GM19467 (cell line): ENCODE data around the gene IGFBP6.

Experiments
- ATAC-seq: cut with Tn5 transposase; IDR thresholded peaks from one replicate; pipeline ENCODE4 v1.9.1; 2021; ENCODE audit warnings: mild to moderate bottlenecking, moderate library complexity; ENCODE audit not compliant: unreplicated experiment

IGFBP6 gene

GRCh38 chr12:53115891-53116648 is 18.6 kb downstream of the IGFBP6 start:
- ATAC-seq, result no peak

GRCh38 chr12:53118751-53119300 is 21.4 kb downstream of the IGFBP6 start:
- ATAC-seq, result no peak

DNA sequence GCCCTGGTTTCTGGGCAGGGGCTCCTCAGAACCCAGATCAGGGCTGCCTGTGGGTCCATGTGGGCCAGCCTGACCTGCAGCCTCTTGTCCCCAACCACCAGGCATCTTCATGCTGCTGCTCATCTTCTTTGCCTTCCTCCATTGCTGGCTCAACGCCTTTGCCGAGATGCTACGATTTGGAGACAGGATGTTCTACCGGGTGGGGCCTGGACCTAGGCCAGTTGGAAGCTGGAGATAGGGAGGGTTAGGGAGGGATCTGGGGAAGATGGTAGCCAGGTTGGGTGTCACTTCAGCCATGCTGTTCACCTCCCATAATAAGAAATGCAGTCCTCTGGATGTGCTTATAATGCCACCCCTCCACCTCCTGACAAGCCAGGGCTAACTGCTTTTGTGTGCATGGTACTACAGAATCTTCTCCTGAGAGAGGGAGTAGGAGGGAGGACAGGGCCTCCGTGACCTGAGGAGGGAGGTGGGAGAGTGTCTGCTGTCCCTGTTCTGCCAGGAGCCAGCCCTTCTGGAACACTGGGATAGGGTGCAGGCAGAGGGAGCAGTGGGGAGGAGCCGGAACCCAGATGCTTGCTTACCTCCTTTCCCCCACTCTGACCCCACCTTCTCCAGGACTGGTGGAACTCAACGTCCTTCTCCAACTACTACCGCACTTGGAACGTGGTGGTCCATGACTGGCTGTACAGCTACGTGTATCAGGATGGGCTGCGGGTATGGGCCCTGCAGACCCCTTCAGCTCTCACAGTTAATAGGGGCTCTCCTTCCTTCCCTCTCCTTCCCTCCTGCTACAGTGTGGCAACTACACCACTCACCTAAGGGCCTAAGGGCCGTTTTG is 23.4 kb downstream of the IGFBP6 start:
- no peak for ATAC-seq

- ATAC-seq, result no peak
These were observed 25.5 kb downstream of the IGFBP6 start for GRCh38 chr12:53122961-53123468.

- no peak for ATAC-seq
These were observed 26.3 kb downstream of the IGFBP6 start for GRCh38 chr12:53123578-53124351.

DNA sequence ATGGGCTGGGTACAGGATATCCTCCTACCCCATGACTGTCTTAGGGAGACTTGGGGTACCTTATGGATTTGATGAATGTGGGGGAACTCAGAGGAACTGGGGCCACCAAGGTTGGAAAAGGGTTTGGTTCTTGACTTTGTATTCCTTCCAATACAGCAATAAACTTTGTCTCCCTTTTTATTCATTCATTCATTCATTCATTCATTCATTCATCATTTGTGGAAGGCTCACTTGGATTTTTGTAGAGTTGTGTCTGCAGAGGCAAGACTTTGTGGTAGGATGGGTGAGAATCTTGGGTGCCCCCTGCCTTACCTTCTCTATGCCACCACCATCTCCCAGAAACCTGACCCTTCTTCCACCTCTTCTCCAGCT is 26.9 kb downstream of the IGFBP6 start:
- no peak for ATAC-seq

GRCh38 chr12:53127169-53127568 is 29.7 kb downstream of the IGFBP6 start:
- ATAC-seq, result no peak

GRCh38 chr12:53128780-53129569 is 31.5 kb downstream of the IGFBP6 start:
- no peak for ATAC-seq

GRCh38 chr12:53131844-53132243 is 34.4 kb downstream of the IGFBP6 start:
- no peak for ATAC-seq

GRCh38 chr12:53133722-53134121 is 36.3 kb downstream of the IGFBP6 start:
- ATAC-seq, result no peak

DNA sequence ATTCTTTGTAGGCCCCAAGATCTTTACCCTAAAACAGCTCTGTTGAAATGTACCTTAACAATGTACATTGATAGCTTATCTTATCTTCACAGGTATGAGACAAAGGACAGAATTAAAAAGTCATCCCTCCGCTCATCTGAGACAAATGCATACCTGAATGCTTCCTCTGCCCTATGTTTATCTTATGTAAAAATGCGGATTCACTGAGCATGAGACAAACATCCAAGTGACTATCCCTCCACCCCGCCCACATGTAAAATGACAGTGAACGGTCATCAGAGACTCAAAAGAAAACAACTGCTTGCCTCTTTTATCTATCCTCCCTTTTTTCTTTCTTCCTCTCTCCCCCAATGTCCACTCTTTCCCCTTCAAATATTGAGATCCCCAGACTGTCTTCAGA is 45.9 kb downstream of the IGFBP6 start:
- no peak for ATAC-seq

- no peak for ATAC-seq
These were observed 48.2 kb downstream of the IGFBP6 start for GRCh38 chr12:53145383-53146260.

DNA sequence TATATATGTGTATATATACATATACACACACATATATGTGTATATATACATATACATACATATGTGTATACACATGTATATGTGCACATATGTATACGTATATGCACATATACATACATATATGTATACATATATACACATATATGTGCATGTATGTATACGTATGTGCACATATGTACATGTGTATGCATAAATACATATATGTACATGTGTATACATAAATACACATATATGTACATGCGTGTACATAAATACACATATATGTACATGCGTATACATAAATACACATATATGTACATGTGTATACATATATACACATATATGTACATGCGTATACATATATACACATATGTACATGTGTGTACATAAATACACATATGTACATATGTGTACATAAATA is 49.7 kb downstream of the IGFBP6 start:
- no peak for ATAC-seq

DNA sequence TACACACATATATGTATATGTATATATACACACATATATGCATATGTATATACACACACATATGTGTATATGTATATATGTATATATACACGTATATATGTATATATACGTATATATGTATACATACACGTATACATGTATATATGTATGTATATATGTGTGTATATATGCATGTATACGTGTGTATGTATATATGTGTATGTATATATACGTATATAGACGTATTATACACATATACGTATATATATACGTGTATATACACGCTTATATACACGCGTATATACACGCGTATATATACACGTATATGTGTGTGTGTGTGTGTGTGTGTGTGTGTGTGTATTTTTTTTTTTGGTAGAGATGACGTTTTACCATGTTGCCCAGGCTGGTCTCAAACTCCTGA is 50.2 kb downstream of the IGFBP6 start:
- ATAC-seq, result no peak

DNA sequence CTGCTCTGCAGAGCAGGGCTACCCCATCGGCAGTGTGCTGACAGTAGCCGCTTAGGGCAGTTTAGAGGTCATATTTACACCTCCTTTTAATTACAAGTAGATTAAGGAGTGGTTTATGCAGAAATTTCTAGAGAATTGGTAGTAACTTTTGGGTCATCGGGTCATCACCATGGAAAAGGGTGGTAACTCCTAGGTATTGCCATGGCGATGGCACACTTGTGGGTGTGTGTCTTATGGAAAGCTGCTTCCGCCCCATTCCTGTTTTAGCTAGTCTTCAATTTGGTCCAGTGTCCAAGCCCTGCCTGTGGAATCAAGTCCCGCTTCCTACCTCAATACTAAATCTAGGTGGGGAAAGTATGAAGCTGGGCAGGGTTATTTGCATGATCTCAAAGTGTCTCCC is 53.6 kb downstream of the IGFBP6 start:
- ATAC-seq, result no peak
